ENCODE data around the gene ONECUT3. TPM values are rescaled to one million over a fixed set of nuclear protein-coding genes. Genes with fewer than 3 reads are reported as not detected.

The ONECUT3 gene
- total RNA-seq, 1 donor from 2014 or later, result not detected

Small RNA genes within 50 kb of the gene (microRNA-seq; reads per million reads assigned to microRNA genes)
- not detected for gene MIR1909

Other genes with a start within 250 kb of the ONECUT3 start
- gene ADAMTSL5, start 240.5 kb upstream of the ONECUT3 start, total RNA-seq, result 22.5 TPM
- not detected for gene PLK5, start 229.4 kb upstream of the ONECUT3 start, total RNA-seq
- 8.0 TPM for gene MEX3D, start 185.2 kb upstream of the ONECUT3 start, total RNA-seq
- 52.4 TPM for gene MBD3, start 160.6 kb upstream of the ONECUT3 start, total RNA-seq
- gene UQCR11, start 148.0 kb upstream of the ONECUT3 start, total RNA-seq, result 1,222 TPM
- gene TCF3, start 100.9 kb upstream of the ONECUT3 start, total RNA-seq, result 20.0 TPM
- gene ATP8B3, start 58.8 kb downstream of the ONECUT3 start, total RNA-seq, result 0.46 TPM
- 13.6 TPM for gene REXO1, start 95.0 kb downstream of the ONECUT3 start, total RNA-seq
- gene KLF16, start 110.1 kb downstream of the ONECUT3 start, total RNA-seq, result 6.2 TPM
- gene ABHD17A, start 132.0 kb downstream of the ONECUT3 start, total RNA-seq, result 55.7 TPM
- 2.1 TPM for gene ADAT3, start 151.9 kb downstream of the ONECUT3 start, total RNA-seq
- 16.2 TPM for gene SCAMP4, start 151.9 kb downstream of the ONECUT3 start, total RNA-seq
- gene CSNK1G2, start 187.7 kb downstream of the ONECUT3 start, total RNA-seq, result 24.3 TPM